Activated CD8-positive, alpha-beta memory T cell treated with anti-CD3 and anti-CD28 coated beads for 1 hour (primary cell): ENCODE results near the gene RUVBL1.

ENCODE experiments used
- DNase-seq, 2 donors: peaks; one replicate each; pipeline ENCODE4 v3.0.0-alpha.2; 2020; ENCODE audit warnings: low read depth in 1 of 2; ENCODE audit errors: extremely low read depth in 1 of 2

The RUVBL1 gene

DNA sequence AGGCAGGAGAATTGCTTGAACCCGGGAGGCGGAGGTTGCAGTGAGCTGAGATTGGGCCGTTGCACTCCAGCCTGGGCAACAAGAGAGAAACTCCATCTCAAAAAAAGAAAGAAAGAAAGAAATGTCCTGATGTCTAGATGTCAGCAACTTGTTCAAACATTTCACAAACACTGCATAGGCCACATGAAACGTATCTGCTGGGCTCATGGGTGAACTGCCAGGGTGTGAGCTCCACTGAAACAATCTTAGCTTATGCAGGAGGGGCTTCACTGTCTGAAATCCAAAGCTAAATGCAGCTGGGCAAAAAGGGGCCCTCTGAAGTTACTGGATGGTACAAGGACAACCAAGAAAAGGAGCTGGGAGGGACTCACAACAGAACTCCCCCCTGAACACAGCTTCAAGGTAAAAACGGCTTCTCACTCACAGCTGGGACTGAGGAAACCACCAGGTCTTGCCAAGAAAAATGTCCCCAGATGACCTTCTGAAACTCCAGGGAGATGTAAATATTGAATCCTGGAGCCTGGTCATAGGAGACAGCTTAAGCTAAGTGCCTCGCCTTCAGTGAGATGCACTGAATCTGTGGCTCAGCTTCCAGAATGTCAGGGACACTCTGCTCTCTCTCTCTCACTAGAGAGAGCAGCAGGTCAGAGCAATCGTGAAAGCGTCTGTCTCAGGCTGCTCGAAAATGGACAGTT, 39.5 kb downstream of the RUVBL1 start:
- DNase-seq = no peak

- no peak for DNase-seq
Observed at GRCh38 chr3:128083396-128083795, 40.2 kb downstream of the RUVBL1 start.

GRCh38 chr3:128082546-128082945, 41.1 kb downstream of the RUVBL1 start:
- DNase-seq = no peak

DNA sequence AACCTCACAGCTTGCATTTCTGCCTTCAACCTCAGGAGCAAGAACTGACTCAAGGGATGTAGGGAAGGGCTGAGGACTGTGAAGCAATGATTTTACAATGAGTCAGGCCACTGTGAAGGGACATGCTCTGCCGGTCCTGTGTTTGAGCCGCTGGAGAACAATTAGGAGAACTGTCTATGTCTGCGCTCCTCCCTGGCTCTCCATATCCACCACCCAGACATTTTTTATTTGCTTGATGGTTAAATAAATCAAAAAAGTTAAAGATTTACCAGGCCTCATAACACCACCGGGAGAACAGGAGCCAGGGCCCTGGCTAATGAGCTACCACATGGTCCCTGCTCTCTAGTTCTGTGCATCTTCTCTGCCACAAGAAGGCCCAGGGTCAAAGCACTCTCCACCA, 41.8 kb downstream of the RUVBL1 start:
- DNase-seq = no peak

DNA sequence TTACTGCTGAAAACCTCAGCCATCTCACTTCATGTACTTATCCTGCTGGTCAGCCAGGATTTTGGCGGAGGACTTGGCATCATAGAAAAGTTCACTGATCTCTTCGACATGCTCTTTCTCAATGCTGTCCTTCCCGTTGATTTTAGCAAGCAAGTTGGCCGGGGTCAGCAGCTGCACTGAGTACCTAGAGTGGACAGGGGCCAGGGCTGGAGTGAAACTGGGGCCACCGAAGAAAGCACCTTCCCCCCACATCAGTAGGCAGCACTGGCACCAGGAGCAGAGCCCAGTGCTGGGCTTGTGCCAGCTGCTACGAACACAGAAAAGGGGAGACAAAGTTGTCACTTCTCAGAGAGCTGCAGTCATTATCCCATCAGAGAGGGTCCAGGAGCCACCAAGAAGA, 42.4 kb downstream of the RUVBL1 start:
- no peak for DNase-seq

GRCh38 chr3:128080323-128081080, 43.1 kb downstream of the RUVBL1 start:
- DNase-seq = no peak

DNA sequence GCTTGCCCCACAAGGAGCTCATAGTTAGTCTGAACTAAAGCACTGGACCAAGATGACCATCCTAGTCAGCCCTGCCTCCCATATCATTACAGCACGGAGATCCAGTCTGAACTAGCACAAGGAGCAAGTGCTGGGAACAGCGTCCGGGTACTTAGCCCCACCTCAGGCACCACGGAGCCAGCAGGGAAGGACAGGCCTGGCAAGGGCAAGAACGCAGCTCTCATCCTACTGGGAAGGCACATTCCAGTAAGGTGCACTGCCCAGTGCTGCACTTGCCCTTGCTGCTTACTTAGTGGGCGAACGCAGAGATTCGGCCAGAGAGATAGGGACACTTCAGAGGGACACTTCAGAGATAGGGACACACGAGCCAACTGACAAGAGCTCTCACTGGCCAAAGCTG, 43.8 kb downstream of the RUVBL1 start:
- no peak for DNase-seq

DNA sequence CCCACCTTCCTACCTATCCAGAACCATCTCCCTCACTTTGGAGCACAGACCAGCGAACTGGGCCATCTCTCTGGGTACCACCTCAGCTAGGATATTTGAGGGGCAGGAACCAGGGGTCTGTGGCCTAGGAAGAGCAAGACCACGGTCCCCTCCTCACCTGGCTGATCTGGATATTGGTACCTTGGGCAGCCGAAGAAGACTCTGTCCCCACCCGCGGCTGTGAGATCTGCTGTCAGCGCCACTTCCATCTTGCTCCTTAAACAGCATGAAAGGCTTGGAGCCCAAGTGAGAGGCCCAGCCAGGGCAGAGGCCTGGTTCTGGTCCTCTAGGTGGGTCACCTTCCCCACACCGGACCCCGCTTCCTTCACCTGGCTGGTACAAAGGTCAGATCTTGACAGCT, 44.7 kb downstream of the RUVBL1 start:
- DNase-seq = no peak

DNA sequence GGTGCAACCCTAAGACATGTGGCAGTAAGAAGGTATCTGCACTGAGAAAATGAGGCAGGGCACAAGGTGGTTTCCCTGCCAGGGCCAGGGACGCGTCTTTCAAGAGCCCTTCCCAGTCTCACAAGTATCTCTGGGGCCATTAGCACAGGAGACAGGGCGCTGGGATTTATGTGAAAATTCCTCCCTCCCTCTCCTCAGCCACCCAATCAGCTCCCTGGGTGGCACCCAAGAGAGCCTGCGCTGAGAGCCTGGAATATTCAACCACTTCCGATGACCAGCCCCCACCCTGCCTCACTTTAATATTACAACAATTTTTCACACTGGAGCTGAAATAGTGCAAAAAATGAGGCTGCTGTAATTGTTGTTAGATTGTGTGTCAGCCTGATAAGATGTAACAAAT, 45.3 kb downstream of the RUVBL1 start:
- DNase-seq = no peak

GRCh38 chr3:128077665-128078064, 45.9 kb downstream of the RUVBL1 start:
- no peak for DNase-seq

GRCh38 chr3:128077202-128077624, 46.4 kb downstream of the RUVBL1 start:
- DNase-seq = no peak

DNA sequence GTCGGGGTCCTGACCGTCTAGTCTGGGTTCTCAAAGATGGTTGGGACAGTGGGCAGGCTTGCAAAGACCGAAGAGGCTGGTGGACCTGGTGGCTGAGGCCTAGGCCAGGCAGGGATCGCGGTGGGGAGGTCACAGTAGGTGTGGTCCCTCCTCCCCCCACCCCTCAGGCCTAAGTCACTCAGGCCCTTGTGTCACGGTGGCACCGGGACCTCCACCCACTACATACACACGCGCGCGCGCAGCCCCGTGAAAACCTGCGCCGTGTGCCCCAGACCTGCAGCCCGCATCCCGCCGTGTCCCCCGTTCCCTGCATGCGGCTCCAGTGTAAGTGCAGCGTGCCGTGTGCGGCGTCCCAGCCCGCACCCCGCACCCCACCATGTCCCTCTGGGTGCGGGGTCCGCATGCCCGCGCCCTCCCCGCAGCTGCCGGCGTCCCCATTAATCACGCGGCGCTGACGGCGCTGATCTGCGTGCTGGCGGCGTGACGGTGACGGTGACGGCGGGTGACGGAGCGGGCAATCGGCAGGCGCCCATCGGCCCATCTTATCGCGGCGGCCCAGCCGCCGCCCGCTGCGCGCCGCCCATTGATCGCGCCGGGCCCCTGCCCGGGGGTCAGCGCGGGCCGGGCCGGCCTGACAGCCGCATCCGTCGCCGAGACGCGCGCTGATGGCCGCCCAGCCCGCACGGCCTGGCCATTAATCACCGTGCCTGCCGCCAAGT, 47.0 kb downstream of the RUVBL1 start:
- peak in 1 of 2 donors; percentile 8 for DNase-seq

- DNase-seq = peak; percentile 55 to 83
Observed at GRCh38 chr3:128075522-128076482, 47.8 kb downstream of the RUVBL1 start.

DNA sequence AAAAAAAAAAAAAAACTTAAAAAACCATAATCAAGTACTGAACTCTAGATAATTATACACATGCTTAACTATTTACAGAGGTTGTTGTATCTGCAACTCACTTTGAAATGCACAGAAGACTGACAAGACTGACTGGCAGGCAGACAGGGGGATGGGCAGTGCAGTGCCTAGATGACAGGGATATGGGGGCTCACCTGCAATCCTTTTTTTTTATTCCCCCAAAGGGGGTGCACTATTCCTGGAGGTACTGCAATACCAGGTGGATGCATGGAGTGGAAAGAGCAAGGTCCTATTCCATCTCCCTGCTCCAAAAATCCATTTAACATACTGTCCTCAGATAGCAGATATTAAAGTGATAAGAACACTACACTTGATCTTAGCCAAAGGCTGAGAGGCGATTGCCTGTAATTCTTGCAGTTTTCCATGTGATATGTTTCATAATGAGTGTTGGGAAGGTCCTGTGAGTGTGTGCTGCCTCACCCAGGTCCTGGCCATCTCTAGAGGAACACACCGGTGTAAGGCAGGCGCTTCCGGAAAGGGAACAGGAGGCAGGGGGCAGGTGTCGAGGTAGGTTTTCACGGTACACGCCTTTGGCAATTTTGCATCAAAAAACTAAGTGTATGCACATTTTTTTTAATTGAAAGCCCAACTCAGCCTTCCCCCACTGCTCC, 48.6 kb downstream of the RUVBL1 start:
- no peak for DNase-seq

GRCh38 chr3:128073807-128074206, 49.8 kb downstream of the RUVBL1 start:
- no peak for DNase-seq

GRCh38 chr3:128073185-128073725, 50.4 kb downstream of the RUVBL1 start:
- no peak for DNase-seq

DNA sequence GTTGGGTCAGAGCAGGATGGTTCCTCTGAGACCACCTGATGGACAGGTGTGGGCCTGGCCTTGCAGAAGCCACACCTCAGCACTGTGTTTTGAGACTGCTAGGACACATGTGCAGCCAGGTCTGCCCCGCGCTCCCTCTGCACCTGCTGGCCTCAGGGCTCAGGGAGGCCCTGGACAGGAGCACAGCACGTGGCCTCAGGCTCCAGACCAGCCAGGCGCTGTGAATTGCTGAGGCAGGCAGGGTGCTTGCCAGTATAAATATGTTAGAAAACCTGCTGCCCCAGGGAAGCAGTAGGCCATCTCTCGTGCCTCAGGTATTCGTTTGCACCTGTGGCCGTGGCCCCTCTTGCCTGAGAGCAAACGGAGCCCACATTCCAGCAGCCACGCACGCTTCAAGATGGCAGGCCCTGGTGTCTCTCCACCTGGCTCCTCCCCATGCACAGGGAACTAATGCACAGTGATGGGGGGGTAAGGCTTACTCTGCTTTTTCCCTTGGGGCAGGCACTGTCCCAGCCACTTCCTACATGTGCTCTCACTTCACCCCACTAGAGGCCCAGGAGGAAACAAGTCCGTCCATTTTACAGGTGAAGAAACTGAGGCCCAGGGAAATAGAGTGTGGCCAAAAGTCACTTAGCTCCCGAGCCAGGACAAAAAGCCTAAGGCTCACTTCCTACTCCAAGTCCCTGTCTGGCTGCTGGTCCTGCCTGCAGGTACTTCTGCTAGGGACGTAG, 51.0 kb downstream of the RUVBL1 start:
- DNase-seq = no peak

GRCh38 chr3:128071771-128072453, 51.7 kb downstream of the RUVBL1 start:
- DNase-seq = no peak
